NAMALWA (cell line): ENCODE measurements around the gene SERTAD2.

Experiments
- DNase-seq: peaks from one replicate; pipeline ENCODE4 v3.0.0-alpha.2; 2015; ENCODE audit warnings: low spot score

Gene SERTAD2

GRCh38 chr2:64627860-64628841 lies 25.6 kb downstream of the SERTAD2 start:
- DNase-seq = no peak

- DNase-seq = no peak
These were observed 26.6 kb downstream of the SERTAD2 start for GRCh38 chr2:64626963-64627760.

- DNase-seq = no peak
These were observed 27.4 kb downstream of the SERTAD2 start for GRCh38 chr2:64626146-64626809.

- peak; percentile 44 for DNase-seq
These were observed 28.2 kb downstream of the SERTAD2 start for GRCh38 chr2:64625299-64626145.

GRCh38 chr2:64624862-64625261 lies 28.9 kb downstream of the SERTAD2 start:
- DNase-seq = no peak

GRCh38 chr2:64624108-64624610 lies 29.6 kb downstream of the SERTAD2 start:
- DNase-seq = no peak

- DNase-seq = no peak
These were observed 30.4 kb downstream of the SERTAD2 start for GRCh38 chr2:64623242-64623850.

- DNase-seq = no peak
These were observed 31.1 kb downstream of the SERTAD2 start for GRCh38 chr2:64622443-64623241.

- DNase-seq = no peak
These were observed 33.1 kb downstream of the SERTAD2 start for GRCh38 chr2:64620661-64621060.

GRCh38 chr2:64617631-64618151 lies 36.0 kb downstream of the SERTAD2 start:
- no peak for DNase-seq

GRCh38 chr2:64615844-64616536 lies 37.7 kb downstream of the SERTAD2 start:
- no peak for DNase-seq

GRCh38 chr2:64615192-64615763 lies 38.4 kb downstream of the SERTAD2 start:
- DNase-seq = no peak

- DNase-seq = no peak
These were observed 40.4 kb downstream of the SERTAD2 start for GRCh38 chr2:64613276-64613675.

GRCh38 chr2:64612575-64613195 lies 41.0 kb downstream of the SERTAD2 start:
- DNase-seq = no peak

GRCh38 chr2:64610316-64610855 lies 43.3 kb downstream of the SERTAD2 start:
- DNase-seq = no peak

- DNase-seq = no peak
These were observed 43.8 kb downstream of the SERTAD2 start for GRCh38 chr2:64609942-64610281.

- DNase-seq = peak; percentile 21
These were observed 44.3 kb downstream of the SERTAD2 start for GRCh38 chr2:64609227-64609941.
